Liver (tissue), 2 donors: ENCODE measurements around the gene HPN.

Experiments used
- YY1 ChIP-seq: IDR thresholded peaks from 2 replicates; pipeline ENCODE4 v1.6.1; 2016; ENCODE audit warnings: antibody characterized with exemption, mild to moderate bottlenecking
- TF ChIP-seq, protein P1 (sequence below): IDR thresholded peaks from 2 replicates; pipeline ENCODE4 v1.6.1; 2016; ENCODE audit warnings: antibody characterized with exemption, mild to moderate bottlenecking
- TF ChIP-seq, protein P2 (sequence below): IDR thresholded peaks from 2 replicates; pipeline ENCODE4 v1.6.1; 2016; ENCODE audit warnings: antibody characterized with exemption
- TF ChIP-seq, protein P3 (sequence below): fragments of 150-350 bp; IDR thresholded peaks from 2 replicates; pipeline ENCODE4 v1.5.1; 2017; ENCODE audit warnings: improper control_type of control experiment, low read depth, low read length; ENCODE audit not compliant: missing input control
- donor health status: healthy.

DNA sequence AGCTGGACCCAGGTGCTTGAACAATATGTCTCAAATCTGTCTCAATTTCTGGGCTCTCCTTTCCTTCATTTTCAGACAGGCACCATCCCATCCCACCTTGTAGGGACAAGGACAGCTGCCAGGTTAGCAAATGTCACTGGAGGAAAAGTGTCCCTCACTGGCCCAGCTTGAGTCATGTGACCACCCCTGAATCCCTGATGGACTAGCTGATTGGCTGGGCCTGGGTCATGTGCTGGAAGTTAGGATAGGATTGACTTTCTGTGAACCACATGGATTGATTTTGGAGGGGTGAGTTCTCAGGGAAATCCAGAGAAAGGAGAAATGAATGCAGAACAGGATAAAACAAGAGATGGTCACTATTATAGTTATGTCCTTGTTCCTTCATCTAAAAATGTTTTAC is 45.9 kb downstream of the HPN start:
- no peak for TF ChIP-seq YY1
- TF ChIP-seq, protein P1, sequence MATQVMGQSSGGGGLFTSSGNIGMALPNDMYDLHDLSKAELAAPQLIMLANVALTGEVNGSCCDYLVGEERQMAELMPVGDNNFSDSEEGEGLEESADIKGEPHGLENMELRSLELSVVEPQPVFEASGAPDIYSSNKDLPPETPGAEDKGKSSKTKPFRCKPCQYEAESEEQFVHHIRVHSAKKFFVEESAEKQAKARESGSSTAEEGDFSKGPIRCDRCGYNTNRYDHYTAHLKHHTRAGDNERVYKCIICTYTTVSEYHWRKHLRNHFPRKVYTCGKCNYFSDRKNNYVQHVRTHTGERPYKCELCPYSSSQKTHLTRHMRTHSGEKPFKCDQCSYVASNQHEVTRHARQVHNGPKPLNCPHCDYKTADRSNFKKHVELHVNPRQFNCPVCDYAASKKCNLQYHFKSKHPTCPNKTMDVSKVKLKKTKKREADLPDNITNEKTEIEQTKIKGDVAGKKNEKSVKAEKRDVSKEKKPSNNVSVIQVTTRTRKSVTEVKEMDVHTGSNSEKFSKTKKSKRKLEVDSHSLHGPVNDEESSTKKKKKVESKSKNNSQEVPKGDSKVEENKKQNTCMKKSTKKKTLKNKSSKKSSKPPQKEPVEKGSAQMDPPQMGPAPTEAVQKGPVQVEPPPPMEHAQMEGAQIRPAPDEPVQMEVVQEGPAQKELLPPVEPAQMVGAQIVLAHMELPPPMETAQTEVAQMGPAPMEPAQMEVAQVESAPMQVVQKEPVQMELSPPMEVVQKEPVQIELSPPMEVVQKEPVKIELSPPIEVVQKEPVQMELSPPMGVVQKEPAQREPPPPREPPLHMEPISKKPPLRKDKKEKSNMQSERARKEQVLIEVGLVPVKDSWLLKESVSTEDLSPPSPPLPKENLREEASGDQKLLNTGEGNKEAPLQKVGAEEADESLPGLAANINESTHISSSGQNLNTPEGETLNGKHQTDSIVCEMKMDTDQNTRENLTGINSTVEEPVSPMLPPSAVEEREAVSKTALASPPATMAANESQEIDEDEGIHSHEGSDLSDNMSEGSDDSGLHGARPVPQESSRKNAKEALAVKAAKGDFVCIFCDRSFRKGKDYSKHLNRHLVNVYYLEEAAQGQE, result no peak
- TF ChIP-seq, protein P2, sequence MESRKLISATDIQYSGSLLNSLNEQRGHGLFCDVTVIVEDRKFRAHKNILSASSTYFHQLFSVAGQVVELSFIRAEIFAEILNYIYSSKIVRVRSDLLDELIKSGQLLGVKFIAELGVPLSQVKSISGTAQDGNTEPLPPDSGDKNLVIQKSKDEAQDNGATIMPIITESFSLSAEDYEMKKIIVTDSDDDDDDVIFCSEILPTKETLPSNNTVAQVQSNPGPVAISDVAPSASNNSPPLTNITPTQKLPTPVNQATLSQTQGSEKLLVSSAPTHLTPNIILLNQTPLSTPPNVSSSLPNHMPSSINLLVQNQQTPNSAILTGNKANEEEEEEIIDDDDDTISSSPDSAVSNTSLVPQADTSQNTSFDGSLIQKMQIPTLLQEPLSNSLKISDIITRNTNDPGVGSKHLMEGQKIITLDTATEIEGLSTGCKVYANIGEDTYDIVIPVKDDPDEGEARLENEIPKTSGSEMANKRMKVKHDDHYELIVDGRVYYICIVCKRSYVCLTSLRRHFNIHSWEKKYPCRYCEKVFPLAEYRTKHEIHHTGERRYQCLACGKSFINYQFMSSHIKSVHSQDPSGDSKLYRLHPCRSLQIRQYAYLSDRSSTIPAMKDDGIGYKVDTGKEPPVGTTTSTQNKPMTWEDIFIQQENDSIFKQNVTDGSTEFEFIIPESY, result no peak
- TF ChIP-seq, protein P3, sequence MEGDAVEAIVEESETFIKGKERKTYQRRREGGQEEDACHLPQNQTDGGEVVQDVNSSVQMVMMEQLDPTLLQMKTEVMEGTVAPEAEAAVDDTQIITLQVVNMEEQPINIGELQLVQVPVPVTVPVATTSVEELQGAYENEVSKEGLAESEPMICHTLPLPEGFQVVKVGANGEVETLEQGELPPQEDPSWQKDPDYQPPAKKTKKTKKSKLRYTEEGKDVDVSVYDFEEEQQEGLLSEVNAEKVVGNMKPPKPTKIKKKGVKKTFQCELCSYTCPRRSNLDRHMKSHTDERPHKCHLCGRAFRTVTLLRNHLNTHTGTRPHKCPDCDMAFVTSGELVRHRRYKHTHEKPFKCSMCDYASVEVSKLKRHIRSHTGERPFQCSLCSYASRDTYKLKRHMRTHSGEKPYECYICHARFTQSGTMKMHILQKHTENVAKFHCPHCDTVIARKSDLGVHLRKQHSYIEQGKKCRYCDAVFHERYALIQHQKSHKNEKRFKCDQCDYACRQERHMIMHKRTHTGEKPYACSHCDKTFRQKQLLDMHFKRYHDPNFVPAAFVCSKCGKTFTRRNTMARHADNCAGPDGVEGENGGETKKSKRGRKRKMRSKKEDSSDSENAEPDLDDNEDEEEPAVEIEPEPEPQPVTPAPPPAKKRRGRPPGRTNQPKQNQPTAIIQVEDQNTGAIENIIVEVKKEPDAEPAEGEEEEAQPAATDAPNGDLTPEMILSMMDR, result no peak
